ENCODE data around the gene GJA9. TPM values are rescaled to one million over a fixed set of nuclear protein-coding genes. Genes with fewer than 3 reads are reported as not detected.
"Not testable (repeated sequence)": the region's sequence is repeated elsewhere in the genome, so short reads cannot be mapped to it uniquely, and the experiment has no call there.

Gene GJA9
- total and polyA plus RNA-seq, 5 experiments from 2014 or later = not detected

- H3K27me3 Mint-ChIP-seq = no peaks in the 10 kb centered on the region
- peak overlapping the region in 1 of 10 donors; percentile 34 for H3K27ac Mint-ChIP-seq
These were observed 42.0 kb downstream of the GJA9 start for GRCh38 chr1:38839363-38839762.

GRCh38 chr1:38836316-38836715, 45.1 kb downstream of the GJA9 start:
- not testable (repeated sequence) for H3K4me1 Mint-ChIP-seq, ATAC-seq

More at GRCh38 chr1:38839363-38839762, 42.0 kb downstream of the GJA9 start:
- ATAC-seq (no peak), DNase-seq (no peak)
- Mint-ChIP-seq H3K4me3 (no peak overlapping the region), H3K36me3 (peaks cover 6 to 62% (median 14%) of the 10 kb centered on the region in 3 donors), H3K9me3 (no peaks in the 10 kb centered on the region), H3K4me1 (peaks cover 7 to 15% (median 11%) of the 10 kb centered on the region in 4 donors)
- POLR2A ChIA-PET = no interaction called here

GRCh38 chr1:38834937-38835827, 46.2 kb downstream of the GJA9 start:
- Mint-ChIP-seq H3K36me3 (peaks cover 0 to 27% (median 3%) of the 10 kb centered on the region in 3 donors), H3K4me3 (no peak overlapping the region), H3K4me1 (peaks cover under 1 to 6% (median 3%) of the 10 kb centered on the region in 4 donors), H3K27ac (peak overlapping the region in 1 of 10 donors; percentile 23), H3K27me3 (peaks cover 5 to 23% (median 11%) of the 10 kb centered on the region in 5 donors), H3K9me3 (no peaks in the 10 kb centered on the region)
- peak in 9 of 10 donors; percentile 11 to 76 (median 57) for DNase-seq
- peak; percentile 84 to 94 for ATAC-seq
- POLR2A ChIA-PET = no interaction called here

More at GRCh38 chr1:38836316-38836715, 45.1 kb downstream of the GJA9 start:
- POLR2A ChIA-PET = interaction anchor here (0.7 kb wide), 2 partner anchors 107 to 245 kb away, joined by 4 to 5 read pairs; no protein-coding TSS in a partner anchor
- Mint-ChIP-seq H3K36me3 (peaks cover 0 to 34% (median 3%) of the 10 kb centered on the region in 3 donors), H3K27me3 (peaks cover 0 to 11% (median 5%) of the 10 kb centered on the region in 5 donors)
- not testable (repeated sequence) for H3K4me3 Mint-ChIP-seq, DNase-seq, H3K9me3 Mint-ChIP-seq, H3K27ac Mint-ChIP-seq

- DNase-seq (no peak), ATAC-seq (no peak)
- POLR2A ChIA-PET = no interaction called here
- peaks cover 0 to 20% (median 3%) of the 10 kb centered on the region in 3 donors for H3K36me3 Mint-ChIP-seq
- no peaks in the 10 kb centered on the region for H3K9me3 Mint-ChIP-seq
- no peak overlapping the region for H3K27ac Mint-ChIP-seq
- H3K4me1 Mint-ChIP-seq = peaks cover 0 to 6% (median 3%) of the 10 kb centered on the region in 4 donors
- H3K27me3 Mint-ChIP-seq = peaks cover 9 to 31% (median 12%) of the 10 kb centered on the region in 5 donors
- H3K4me3 Mint-ChIP-seq = no peak overlapping the region
These were observed 47.1 kb downstream of the GJA9 start for GRCh38 chr1:38834221-38834782.

- H3K9me3 Mint-ChIP-seq = no peaks in the 10 kb centered on the region
- peak overlapping the region in 1 of 10 donors; percentile 37 for H3K27ac Mint-ChIP-seq
- DNase-seq (no peak), ATAC-seq (no peak)
- peaks cover 12 to 38% (median 14%) of the 10 kb centered on the region in 5 donors for H3K27me3 Mint-ChIP-seq
- H3K36me3 Mint-ChIP-seq = peaks cover 0 to 8% (median 0%) of the 10 kb centered on the region in 3 donors
- H3K4me1 Mint-ChIP-seq = peaks cover 0 to 6% (median 3%) of the 10 kb centered on the region in 4 donors
- no peak overlapping the region for H3K4me3 Mint-ChIP-seq
- POLR2A ChIA-PET = no interaction called here
These were observed 48.2 kb downstream of the GJA9 start for GRCh38 chr1:38833146-38833545.

- peaks cover 0 to 6% (median 3%) of the 10 kb centered on the region in 4 donors for H3K4me1 Mint-ChIP-seq
- H3K27me3 Mint-ChIP-seq = peaks cover 12 to 38% (median 14%) of the 10 kb centered on the region in 5 donors
- POLR2A ChIA-PET = no interaction called here
- DNase-seq (no peak), ATAC-seq (no peak)
- no peak overlapping the region for H3K4me3 Mint-ChIP-seq
- H3K36me3 Mint-ChIP-seq = peaks cover 0 to 2% (median 0%) of the 10 kb centered on the region in 3 donors
- H3K9me3 Mint-ChIP-seq = no peaks in the 10 kb centered on the region
- no peak overlapping the region for H3K27ac Mint-ChIP-seq
These were observed 49.0 kb downstream of the GJA9 start for GRCh38 chr1:38832370-38832734.

- no peak overlapping the region for H3K4me3 Mint-ChIP-seq
- ATAC-seq (no peak), DNase-seq (no peak)
- no peaks in the 10 kb centered on the region for H3K36me3 Mint-ChIP-seq
- H3K27me3 Mint-ChIP-seq = peaks cover 12 to 39% (median 14%) of the 10 kb centered on the region in 5 donors
- peaks cover 0 to 6% (median 3%) of the 10 kb centered on the region in 4 donors for H3K4me1 Mint-ChIP-seq
- H3K9me3 Mint-ChIP-seq = no peaks in the 10 kb centered on the region
- POLR2A ChIA-PET = no interaction called here
- H3K27ac Mint-ChIP-seq = no peak overlapping the region
These were observed 49.5 kb downstream of the GJA9 start for GRCh38 chr1:38831731-38832369.

GRCh38 chr1:38829368-38829767, 52.0 kb downstream of the GJA9 start:
- Mint-ChIP-seq H3K27ac (peak overlapping the region in 1 of 10 donors; percentile 57), H3K4me3 (no peak overlapping the region), H3K36me3 (no peaks in the 10 kb centered on the region), H3K9me3 (no peaks in the 10 kb centered on the region), H3K27me3 (peaks cover 15 to 60% (median 25%) of the 10 kb centered on the region in 5 donors), H3K4me1 (peaks cover 0 to 1% (median 0%) of the 10 kb centered on the region in 4 donors)
- no peak for DNase-seq
- ATAC-seq = no peak
- POLR2A ChIA-PET = no interaction called here

- H3K9me3 Mint-ChIP-seq = no peaks in the 10 kb centered on the region
- no peak overlapping the region for H3K27ac Mint-ChIP-seq
- peaks cover 15 to 62% (median 31%) of the 10 kb centered on the region in 5 donors for H3K27me3 Mint-ChIP-seq
- DNase-seq = no peak
- H3K4me3 Mint-ChIP-seq = no peak overlapping the region
- no peaks in the 10 kb centered on the region for H3K4me1 Mint-ChIP-seq
- no peaks in the 10 kb centered on the region for H3K36me3 Mint-ChIP-seq
- no peak for ATAC-seq
- POLR2A ChIA-PET = no interaction called here
These were observed 54.1 kb downstream of the GJA9 start for GRCh38 chr1:38827318-38827717.

- DNase-seq = no peak
- H3K36me3 Mint-ChIP-seq = no peaks in the 10 kb centered on the region
- H3K4me1 Mint-ChIP-seq = no peaks in the 10 kb centered on the region
- no peak overlapping the region for H3K4me3 Mint-ChIP-seq
- ATAC-seq = no peak
- POLR2A ChIA-PET = no interaction called here
- H3K9me3 Mint-ChIP-seq = no peaks in the 10 kb centered on the region
- H3K27me3 Mint-ChIP-seq = peaks cover 19 to 65% (median 35%) of the 10 kb centered on the region in 5 donors
- H3K27ac Mint-ChIP-seq = no peak overlapping the region
These were observed 54.5 kb downstream of the GJA9 start for GRCh38 chr1:38826886-38827285.

- ATAC-seq (no peak), DNase-seq (no peak)
- no peaks in the 10 kb centered on the region for H3K4me1 Mint-ChIP-seq
- peaks cover 18 to 70% (median 40%) of the 10 kb centered on the region in 5 donors for H3K27me3 Mint-ChIP-seq
- H3K9me3 Mint-ChIP-seq = no peaks in the 10 kb centered on the region
- H3K27ac Mint-ChIP-seq = no peak overlapping the region
- H3K36me3 Mint-ChIP-seq = no peaks in the 10 kb centered on the region
- POLR2A ChIA-PET = no interaction called here
- no peak overlapping the region for H3K4me3 Mint-ChIP-seq
These were observed 55.1 kb downstream of the GJA9 start for GRCh38 chr1:38826262-38826661.
